Tibial nerve (tissue), 4 donors: ENCODE results near the gene SPINK9. TPM values are rescaled to one million over a fixed set of nuclear protein-coding genes. Genes with fewer than 3 reads are reported as not detected.

ENCODE experiments used
- DNase-seq, 2 donors: peaks; one replicate each; pipeline ENCODE4 v3.0.0-alpha.2; 2019; ENCODE audit warnings: low spot score in 2 of 2
- H3K27ac ChIP-seq, 4 donors: fragments of 200-600 bp; sonication (generic) in 3 of 4; one replicate each; pipeline ENCODE4 v1.5.1; 2017 to 2019; ENCODE audit warnings: mild to moderate bottlenecking in 1 of 4
- H3K27me3 ChIP-seq, 2 donors: fragments of 200-600 bp; sonication (generic) in 1 of 2; one replicate each; pipeline versions ENCODE4 v1.5.1 to v1.6.0; 2017 to 2019
- H3K36me3 ChIP-seq, 3 donors: fragments of 200-600 bp; sonication (generic); one replicate each; pipeline ENCODE4 v1.5.1; 2018 to 2019
- H3K4me1 ChIP-seq, 4 donors: fragments of 200-600 bp; sonication (generic) in 3 of 4; one replicate each; pipeline ENCODE4 v1.5.1; 2017 to 2019
- H3K4me3 ChIP-seq, 4 donors: fragments of 200-600 bp; sonication (generic) in 3 of 4; one replicate each; pipeline ENCODE4 v1.5.1; 2017 to 2019; ENCODE audit warnings: mild to moderate bottlenecking in 1 of 4, moderate library complexity in 1 of 4
- H3K9me3 ChIP-seq, 4 donors: fragments of 200-600 bp; sonication (generic) in 3 of 4; one replicate each; pipeline ENCODE4 v1.5.1; 2017 to 2019
- EP300 ChIP-seq, 2 donors: sonication (generic); formaldehyde crosslinking; IDR thresholded peaks; one replicate each; pipeline ENCODE4 v1.6.1; 2017; ENCODE audit warnings: antibody characterized with exemption in 2 of 2, mild to moderate bottlenecking in 1 of 2
- POLR2A ChIP-seq, 2 donors: fragments of 450-650 bp; IDR thresholded peaks; one replicate each; pipeline ENCODE4 v1.6.1; 2017; ENCODE audit warnings: antibody characterized with exemption in 2 of 2, mild to moderate bottlenecking in 2 of 2, moderate library complexity in 2 of 2
- WGBS, 2 donors: methylation state at CpG; one replicate each; pipeline ENCODE4 v1.1.5; 2018; 5-methylcytosine and 5-hydroxymethylcytosine counted together
- total RNA-seq, 4 donors: library from RNA; depleted of rRNA; stranded (reverse); fragments of >200 nt; gene quantifications; one replicate each; pipeline ENCODE4 v1.1.0, GENCODE V29; 2016
- TF ChIP-seq, protein P1 (sequence below), 5 experiments: fragments of 200-600 bp in 3 of 5; fragments of 450-650 bp in 2 of 5; sonication (generic) in 3 of 5; IDR thresholded peaks; one replicate each; pipeline ENCODE4 v1.5.1; 2016 to 2019; ENCODE audit warnings: antibody characterized with exemption in 5 of 5, mild to moderate bottlenecking in 3 of 5, moderate library complexity in 2 of 5

Gene SPINK9
- total RNA-seq, 4 donors from 2014 or later: not detected

DNA sequence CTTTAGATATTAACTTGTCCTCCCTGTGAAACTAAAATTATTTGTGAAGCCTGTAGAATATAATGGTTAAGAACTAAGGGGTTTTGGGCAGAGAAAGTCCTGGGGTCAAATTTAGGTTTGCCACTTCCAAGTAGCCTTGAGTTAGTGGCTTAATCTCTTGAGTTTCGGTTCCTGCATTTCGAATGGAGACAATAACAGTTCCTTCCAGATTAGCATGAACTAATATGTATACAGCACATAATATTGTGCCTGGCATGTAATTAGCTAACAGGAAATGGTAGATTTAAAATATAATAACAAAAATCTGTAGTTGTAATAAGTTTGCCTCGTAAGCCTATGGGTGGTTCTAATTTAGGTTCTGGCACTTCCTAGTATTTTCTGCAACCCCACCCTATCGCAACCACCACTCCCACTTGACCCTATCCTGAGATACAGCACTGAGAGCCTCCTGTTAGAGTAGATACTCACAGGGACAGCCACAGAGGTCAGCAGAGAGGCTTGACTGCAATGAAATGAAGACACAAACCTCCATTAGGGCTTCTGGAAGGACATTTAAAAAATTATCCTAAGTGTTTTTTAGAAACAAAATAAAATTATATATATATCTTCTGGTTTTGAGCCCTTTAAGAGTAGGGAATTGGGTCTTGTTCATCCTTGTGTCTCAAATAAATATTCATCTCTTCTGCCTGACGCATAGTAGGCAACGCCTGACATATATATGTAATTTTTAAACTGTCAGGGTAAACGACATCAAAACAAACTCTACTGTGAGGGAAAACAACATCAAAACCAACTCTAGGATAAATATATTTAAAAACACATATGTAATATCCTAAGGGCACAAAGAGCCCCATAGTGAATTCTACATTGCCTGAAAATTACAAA, 8.5 kb downstream of the SPINK9 start:
- Histone ChIP-seq H3K36me3 (no peaks in the 10 kb centered on the region), H3K27me3 (no peaks in the 10 kb centered on the region), H3K27ac (no peak overlapping the region), H3K9me3 (no peaks in the 10 kb centered on the region), H3K4me3 (no peak overlapping the region), H3K4me1 (no peaks in the 10 kb centered on the region)
- 77 to 79% methylated on average over 7 of the region's 7 CpGs for WGBS, 2 donors
- no peak for DNase-seq
- TF ChIP-seq, protein P1, sequence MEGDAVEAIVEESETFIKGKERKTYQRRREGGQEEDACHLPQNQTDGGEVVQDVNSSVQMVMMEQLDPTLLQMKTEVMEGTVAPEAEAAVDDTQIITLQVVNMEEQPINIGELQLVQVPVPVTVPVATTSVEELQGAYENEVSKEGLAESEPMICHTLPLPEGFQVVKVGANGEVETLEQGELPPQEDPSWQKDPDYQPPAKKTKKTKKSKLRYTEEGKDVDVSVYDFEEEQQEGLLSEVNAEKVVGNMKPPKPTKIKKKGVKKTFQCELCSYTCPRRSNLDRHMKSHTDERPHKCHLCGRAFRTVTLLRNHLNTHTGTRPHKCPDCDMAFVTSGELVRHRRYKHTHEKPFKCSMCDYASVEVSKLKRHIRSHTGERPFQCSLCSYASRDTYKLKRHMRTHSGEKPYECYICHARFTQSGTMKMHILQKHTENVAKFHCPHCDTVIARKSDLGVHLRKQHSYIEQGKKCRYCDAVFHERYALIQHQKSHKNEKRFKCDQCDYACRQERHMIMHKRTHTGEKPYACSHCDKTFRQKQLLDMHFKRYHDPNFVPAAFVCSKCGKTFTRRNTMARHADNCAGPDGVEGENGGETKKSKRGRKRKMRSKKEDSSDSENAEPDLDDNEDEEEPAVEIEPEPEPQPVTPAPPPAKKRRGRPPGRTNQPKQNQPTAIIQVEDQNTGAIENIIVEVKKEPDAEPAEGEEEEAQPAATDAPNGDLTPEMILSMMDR (IDR thresholded peaks at IDR 0.05): no peak

DNA sequence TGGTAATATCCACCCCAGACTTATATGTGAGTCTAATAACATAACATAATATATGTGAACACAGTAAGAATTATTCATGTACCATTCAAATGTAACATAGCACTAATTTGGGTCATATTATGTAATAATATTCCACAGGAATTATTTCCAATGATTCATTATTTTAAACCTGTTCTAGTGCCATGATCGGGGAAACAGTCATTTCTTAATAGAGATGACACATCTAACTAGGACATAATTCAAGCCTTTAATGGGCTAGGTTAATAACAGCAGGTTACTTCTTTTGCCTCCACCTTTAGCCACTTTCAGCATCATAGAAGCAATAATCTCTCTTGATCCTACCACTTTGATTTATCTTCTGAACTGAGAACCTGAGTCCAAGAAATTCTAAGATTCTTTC, 12.3 kb downstream of the SPINK9 start:
- DNase-seq: no peak
- TF ChIP-seq, protein P1 (IDR thresholded peaks at IDR 0.05): no peak
- no peak for TF ChIP-seq EP300 (IDR thresholded peaks at IDR 0.05)
- TF ChIP-seq POLR2A (IDR thresholded peaks at IDR 0.05): no peak
- Histone ChIP-seq H3K27me3 (no peaks in the 10 kb centered on the region), H3K9me3 (no peaks in the 10 kb centered on the region), H3K27ac (no peak overlapping the region), H3K36me3 (peaks cover 0 to 15% (median 0%) of the 10 kb centered on the region in 3 donors), H3K4me3 (no peak overlapping the region), H3K4me1 (no peaks in the 10 kb centered on the region)
- 90 to 100% methylated on average over 1 of the region's 1 CpG for WGBS, 2 donors

DNA sequence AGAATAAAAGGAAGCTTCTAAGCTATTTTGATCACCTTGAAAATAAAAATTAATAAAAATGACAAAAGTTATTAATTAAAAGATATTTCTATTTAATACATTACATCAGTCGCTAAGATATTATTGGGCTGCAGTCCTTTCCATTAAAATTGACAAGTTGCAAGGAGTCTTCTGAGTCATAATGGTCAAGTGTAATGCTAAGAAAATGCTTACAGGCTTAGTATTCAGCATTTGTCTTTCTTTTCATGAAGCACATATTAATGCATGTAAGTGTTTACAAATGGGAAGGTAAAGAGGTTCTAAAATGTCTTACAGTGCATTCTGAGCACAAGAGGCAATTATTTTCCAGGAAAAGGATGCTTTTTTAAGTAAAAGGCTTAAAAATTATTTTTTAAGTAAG, 17.3 kb downstream of the SPINK9 start:
- WGBS, 2 donors: 90 to 97% methylated on average over 1 of the region's 1 CpG
- Histone ChIP-seq H3K9me3 (no peaks in the 10 kb centered on the region), H3K4me3 (no peak overlapping the region), H3K27ac (no peak overlapping the region), H3K27me3 (no peaks in the 10 kb centered on the region), H3K36me3 (peaks cover 0 to 15% (median 0%) of the 10 kb centered on the region in 3 donors), H3K4me1 (no peaks in the 10 kb centered on the region)
- no peak for DNase-seq
- TF ChIP-seq POLR2A (IDR thresholded peaks at IDR 0.05) (no peak), EP300 (IDR thresholded peaks at IDR 0.05) (no peak)
- TF ChIP-seq, protein P1 (IDR thresholded peaks at IDR 0.05): no peak

DNA sequence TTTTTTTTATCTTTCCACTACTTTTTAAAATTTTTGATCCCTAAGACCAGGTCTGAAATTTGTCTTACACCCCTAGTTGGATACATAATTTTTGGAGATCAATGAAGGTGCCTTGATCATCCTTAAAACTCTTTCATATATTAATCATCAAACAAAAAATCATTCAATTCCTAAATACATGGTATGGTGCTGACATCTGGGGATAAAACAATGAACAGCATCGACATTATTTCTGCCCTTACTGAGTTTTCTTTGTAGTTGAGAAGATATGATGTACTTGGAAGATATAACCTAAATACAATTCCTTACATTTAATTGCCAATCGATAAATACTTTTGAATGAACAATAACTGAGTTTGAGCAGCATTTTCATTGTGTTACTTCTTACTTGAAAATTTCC, 18.3 kb downstream of the SPINK9 start:
- peaks cover 0 to 15% (median 0%) of the 10 kb centered on the region in 3 donors for H3K36me3 ChIP-seq
- H3K9me3 ChIP-seq: no peaks in the 10 kb centered on the region

DNA sequence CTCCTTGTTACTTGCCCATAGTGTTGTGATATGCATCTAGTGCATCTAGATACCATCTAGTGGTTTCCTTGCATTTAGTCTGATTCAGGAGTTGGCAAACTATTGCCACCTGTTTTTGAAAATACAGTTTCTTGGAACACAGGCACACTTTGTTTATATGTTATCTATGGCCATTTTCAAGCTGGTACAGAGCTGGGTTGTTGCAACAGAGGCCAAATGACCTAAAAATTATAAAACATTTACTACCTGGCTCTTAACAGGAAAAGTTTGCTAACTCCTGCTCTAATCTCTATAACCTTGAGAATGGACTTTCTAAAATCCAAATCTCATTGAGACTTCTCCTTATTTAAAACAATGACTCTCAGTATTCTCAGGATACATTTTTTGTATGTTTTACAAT, 29.0 kb downstream of the SPINK9 start:
- Histone ChIP-seq H3K4me3 (no peak overlapping the region), H3K36me3 (peaks cover 0 to 6% (median 0%) of the 10 kb centered on the region in 3 donors), H3K27me3 (no peaks in the 10 kb centered on the region), H3K4me1 (no peaks in the 10 kb centered on the region), H3K9me3 (peaks cover 0 to 18% (median 1%) of the 10 kb centered on the region in 4 donors), H3K27ac (no peak overlapping the region)
- no peak for DNase-seq
- TF ChIP-seq EP300 (IDR thresholded peaks at IDR 0.05): no peak
- no peak for TF ChIP-seq POLR2A (IDR thresholded peaks at IDR 0.05)
- TF ChIP-seq, protein P1 (IDR thresholded peaks at IDR 0.05): no peak

More for the DNA sequence above, 18.3 kb downstream of the SPINK9 start:
- H3K4me1 ChIP-seq: no peaks in the 10 kb centered on the region
- no peaks in the 10 kb centered on the region for H3K27me3 ChIP-seq
- whole genome bisulfite sequencing, 2 donors: 90 to 92% methylated on average over 2 of the region's 2 CpGs
- no peak for DNase-seq
- H3K27ac ChIP-seq: no peak overlapping the region
- no peak for TF ChIP-seq EP300 (IDR thresholded peaks at IDR 0.05)
- no peak for TF ChIP-seq POLR2A (IDR thresholded peaks at IDR 0.05)
- TF ChIP-seq, protein P1 (IDR thresholded peaks at IDR 0.05): no peak
- no peak overlapping the region for H3K4me3 ChIP-seq
